Measurements from ENCODE around the gene TELO2. TPM values are rescaled to one million over a fixed set of nuclear protein-coding genes. Genes with fewer than 3 reads are reported as not detected.
A peak's percentile ranks its signal among the peaks of the same experiment; 100 is the strongest.

The TELO2 gene
- total RNA-seq, 4 donors from 2014 or later = 4.9 to 59.1 (median 39.0) TPM

DNA sequence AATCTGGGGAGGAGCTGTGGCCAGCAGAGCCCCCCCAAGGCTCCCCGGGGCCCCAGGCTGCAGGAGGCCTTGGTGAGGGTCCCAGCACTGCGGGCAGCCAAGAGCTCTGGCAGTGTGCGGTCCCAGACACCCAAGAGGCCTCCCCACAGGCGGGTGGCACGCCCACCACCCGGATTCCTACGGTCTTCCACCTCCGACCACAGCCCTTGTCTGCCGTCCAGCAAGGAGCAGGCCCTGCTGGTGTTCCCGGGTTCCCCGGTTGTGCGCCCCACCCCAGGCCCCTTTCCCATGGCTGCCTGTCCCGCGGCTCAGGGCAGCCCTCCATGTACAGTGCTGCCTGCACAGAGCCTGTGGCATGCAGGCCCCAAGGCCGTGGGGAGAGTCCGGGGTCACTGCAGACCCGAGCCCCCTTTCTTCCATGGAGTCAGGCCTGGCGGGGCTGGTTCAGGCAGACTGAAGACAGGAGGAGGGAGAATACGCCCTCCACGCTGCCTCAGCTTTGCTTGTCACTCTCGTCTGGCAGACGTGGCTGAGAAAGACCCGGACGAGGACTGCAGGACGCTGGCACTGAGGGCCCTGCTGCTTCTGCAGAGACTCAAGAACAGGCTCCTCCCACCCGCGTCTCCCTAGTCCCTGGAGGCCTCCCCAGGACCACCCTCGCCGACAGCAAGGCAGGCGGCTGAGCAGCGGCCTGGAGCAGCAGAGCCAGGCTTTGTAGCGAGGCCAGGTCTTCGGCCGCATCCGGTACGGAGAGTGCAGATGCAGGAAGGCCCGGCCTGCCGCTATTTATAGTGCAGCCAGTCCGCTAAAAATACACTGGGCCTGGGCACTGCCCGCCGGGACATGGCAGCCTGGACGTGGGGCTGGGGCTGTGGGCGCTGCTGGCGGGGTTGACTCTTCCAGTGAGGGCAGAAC, 16.4 kb downstream of the TELO2 start:
- peaks cover 0 to 7% of the 10 kb centered on the region in 2 donors for H3K9me3 ChIP-seq
- TF ChIP-seq, protein P1, sequence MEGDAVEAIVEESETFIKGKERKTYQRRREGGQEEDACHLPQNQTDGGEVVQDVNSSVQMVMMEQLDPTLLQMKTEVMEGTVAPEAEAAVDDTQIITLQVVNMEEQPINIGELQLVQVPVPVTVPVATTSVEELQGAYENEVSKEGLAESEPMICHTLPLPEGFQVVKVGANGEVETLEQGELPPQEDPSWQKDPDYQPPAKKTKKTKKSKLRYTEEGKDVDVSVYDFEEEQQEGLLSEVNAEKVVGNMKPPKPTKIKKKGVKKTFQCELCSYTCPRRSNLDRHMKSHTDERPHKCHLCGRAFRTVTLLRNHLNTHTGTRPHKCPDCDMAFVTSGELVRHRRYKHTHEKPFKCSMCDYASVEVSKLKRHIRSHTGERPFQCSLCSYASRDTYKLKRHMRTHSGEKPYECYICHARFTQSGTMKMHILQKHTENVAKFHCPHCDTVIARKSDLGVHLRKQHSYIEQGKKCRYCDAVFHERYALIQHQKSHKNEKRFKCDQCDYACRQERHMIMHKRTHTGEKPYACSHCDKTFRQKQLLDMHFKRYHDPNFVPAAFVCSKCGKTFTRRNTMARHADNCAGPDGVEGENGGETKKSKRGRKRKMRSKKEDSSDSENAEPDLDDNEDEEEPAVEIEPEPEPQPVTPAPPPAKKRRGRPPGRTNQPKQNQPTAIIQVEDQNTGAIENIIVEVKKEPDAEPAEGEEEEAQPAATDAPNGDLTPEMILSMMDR (IDR thresholded peaks at IDR 0.05) = no peak
- no peak for TF ChIP-seq POLR2A (IDR thresholded peaks at IDR 0.05)
- intact Hi-C loops (cut with DNase I; ENCODE audit: low total_unique reads) = no loop called here

DNA sequence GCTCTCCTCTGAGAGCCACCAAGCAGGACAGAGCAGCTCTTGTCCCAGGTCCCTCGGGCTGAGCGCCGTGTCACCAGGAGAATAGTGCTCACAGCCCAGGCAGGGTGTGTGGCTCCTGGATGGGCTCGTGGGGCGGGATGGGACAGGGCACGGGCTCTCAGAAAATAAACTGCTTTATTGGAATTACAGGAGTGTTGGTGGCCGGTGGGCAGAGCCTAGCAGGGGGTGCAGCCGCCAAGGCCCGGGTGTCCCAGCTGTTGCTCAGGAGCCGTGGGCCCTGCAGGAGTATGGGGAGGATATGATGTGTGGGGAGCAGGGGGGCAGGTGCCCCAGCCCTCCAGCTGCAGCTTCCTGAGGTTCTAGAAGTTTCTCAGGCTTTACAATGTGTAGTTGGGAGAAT, 17.1 kb downstream of the TELO2 start:
- TF ChIP-seq, protein P1 (IDR thresholded peaks at IDR 0.05) = no peak
- TF ChIP-seq POLR2A (IDR thresholded peaks at IDR 0.05) = no peak
- no peaks in the 10 kb centered on the region for H3K4me1 ChIP-seq
- H3K9me3 ChIP-seq = peaks cover 0 to 14% of the 10 kb centered on the region in 2 donors
- intact Hi-C loops (cut with DNase I; ENCODE audit: low total_unique reads) = no loop called here
- no peak overlapping the region for H3K4me3 ChIP-seq
- no peaks in the 10 kb centered on the region for H3K36me3 ChIP-seq
- no peaks in the 10 kb centered on the region for H3K27me3 ChIP-seq
- DNase-seq = no peak
- H3K27ac ChIP-seq = peak overlapping the region; percentile 24 to 52

More for the DNA sequence above, 16.4 kb downstream of the TELO2 start:
- Histone ChIP-seq H3K36me3 (no peaks in the 10 kb centered on the region), H3K4me3 (no peak overlapping the region), H3K27ac (peak overlapping the region; percentile 5 to 52), H3K4me1 (no peaks in the 10 kb centered on the region), H3K27me3 (no peaks in the 10 kb centered on the region)
- DNase-seq = peak; percentile 44

DNA sequence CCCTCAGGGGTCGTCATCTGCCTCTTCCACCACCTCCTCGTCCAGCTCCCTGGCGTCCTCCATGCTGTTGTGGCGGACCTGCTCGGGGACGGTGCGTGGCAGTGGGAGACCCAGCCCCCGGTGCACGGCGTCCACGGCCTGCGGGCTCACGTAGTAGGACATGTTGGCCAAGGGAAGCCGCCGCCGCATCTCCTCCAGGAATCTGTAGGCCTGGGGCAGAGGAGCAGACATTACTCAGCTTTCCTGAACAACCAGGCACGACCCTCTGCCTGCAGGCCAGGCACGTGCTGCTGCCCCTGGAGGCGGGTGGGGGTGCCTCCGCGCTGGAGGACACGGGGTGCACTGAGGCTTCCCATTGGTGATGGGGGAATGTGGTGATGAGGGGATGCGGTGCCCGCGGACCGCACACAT, 17.8 kb downstream of the TELO2 start:
- Histone ChIP-seq H3K27me3 (no peaks in the 10 kb centered on the region), H3K36me3 (no peaks in the 10 kb centered on the region), H3K27ac (no peak overlapping the region), H3K4me1 (no peaks in the 10 kb centered on the region), H3K9me3 (peaks cover 0 to 15% of the 10 kb centered on the region in 2 donors), H3K4me3 (no peak overlapping the region)
- intact Hi-C loops (cut with DNase I; ENCODE audit: low total_unique reads) = no loop called here
- DNase-seq = no peak
- TF ChIP-seq, protein P1 (IDR thresholded peaks at IDR 0.05) = no peak
- TF ChIP-seq POLR2A (IDR thresholded peaks at IDR 0.05) = no peak

DNA sequence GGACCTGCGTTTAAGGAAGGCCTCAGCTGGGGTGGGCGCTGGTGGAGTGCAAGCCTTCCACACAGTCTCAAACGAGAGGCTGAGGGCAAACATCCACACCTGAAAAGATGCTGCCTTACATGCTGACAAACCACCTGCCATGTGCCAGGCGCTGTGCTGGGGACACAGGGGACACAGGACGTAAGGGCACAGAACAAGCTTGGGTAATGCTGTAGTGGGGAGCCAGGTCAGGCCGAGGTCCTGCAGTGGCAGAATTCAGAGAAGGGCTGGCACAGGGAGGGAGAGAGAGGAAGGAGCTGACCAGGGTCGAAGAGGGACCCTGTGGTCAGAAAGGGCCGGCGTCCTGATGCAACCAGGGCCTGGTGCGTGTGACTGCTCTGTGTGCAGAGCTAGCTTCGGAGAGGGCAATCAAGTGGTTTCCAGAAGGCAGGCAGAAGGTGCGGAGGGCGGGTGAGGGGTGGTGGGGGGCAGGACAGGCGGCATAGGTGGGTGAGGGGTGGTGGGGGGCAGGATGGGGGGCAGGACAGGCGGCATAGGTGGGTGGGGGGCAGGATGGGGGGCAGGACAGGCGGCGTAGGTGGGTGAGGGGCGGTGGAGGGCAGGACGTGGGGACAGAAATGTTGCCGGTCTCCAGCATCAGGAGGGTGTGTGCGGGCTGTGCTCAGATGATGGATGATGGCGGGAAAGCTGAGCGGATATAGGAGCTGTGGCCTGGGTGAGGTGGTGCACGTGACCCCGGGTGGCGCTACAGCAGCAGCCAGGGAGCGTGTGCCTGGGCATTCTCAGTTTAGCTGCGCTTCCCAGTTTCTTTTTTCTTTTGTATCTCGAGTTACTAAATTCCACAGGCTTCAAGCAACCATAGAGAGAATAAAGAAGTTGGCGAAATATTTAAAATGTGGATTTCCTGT, 18.8 kb downstream of the TELO2 start:
- H3K9me3 ChIP-seq = peaks cover 0 to 15% of the 10 kb centered on the region in 2 donors
- H3K36me3 ChIP-seq = no peaks in the 10 kb centered on the region
- H3K27ac ChIP-seq = no peak overlapping the region
- no peaks in the 10 kb centered on the region for H3K27me3 ChIP-seq
- intact Hi-C loops (cut with DNase I; ENCODE audit: low total_unique reads) = no loop called here
- no peaks in the 10 kb centered on the region for H3K4me1 ChIP-seq
- no peak for DNase-seq
- TF ChIP-seq, protein P1 (IDR thresholded peaks at IDR 0.05) = no peak
- TF ChIP-seq POLR2A (IDR thresholded peaks at IDR 0.05) = no peak
- no peak overlapping the region for H3K4me3 ChIP-seq

Data from uterus (tissue), 4 donors.